Left lung (tissue), 10 donors: ENCODE data around the gene PTPN11. TPM values are rescaled to one million over a fixed set of nuclear protein-coding genes. Genes with fewer than 3 reads are reported as not detected.

Experiments used
- ATAC-seq: fragments of 200-7000 bp; cut with Tn5 transposase; one replicate; pipeline ENCODE4 v1.9.1; 2020; ENCODE audit warnings: moderate library complexity
- DNase-seq, 4 donors: peaks; one replicate each; pipeline ENCODE4 v3.0.0-alpha.2; 2013 to 2020
- H3K27ac ChIP-seq, 2 donors: fragments of 200-600 bp; sonication (generic) in 1 of 2; one replicate each; pipeline versions ENCODE4 v1.5.0 to v1.8.0; 2020 to 2021
- H3K27me3 ChIP-seq, 2 donors: fragments of 200-600 bp; sonication (generic) in 1 of 2; one replicate each; pipeline versions ENCODE4 v1.5.0 to v1.8.0; 2020 to 2021
- H3K36me3 ChIP-seq, 2 donors: fragments of 200-600 bp; sonication (generic) in 1 of 2; one replicate each; pipeline versions ENCODE4 v1.5.0 to v1.8.0; 2020 to 2021
- H3K4me1 ChIP-seq, 2 donors: fragments of 200-600 bp; one replicate each; pipeline ENCODE4 v1.8.0; 2021
- H3K4me3 ChIP-seq, 2 donors: fragments of 200-600 bp; sonication (generic) in 1 of 2; one replicate each; pipeline versions ENCODE4 v1.5.0 to v1.8.0; 2020 to 2021; ENCODE audit warnings: mild to moderate bottlenecking in 1 of 2
- H3K9me3 ChIP-seq, 2 donors: fragments of 200-600 bp; sonication (generic) in 1 of 2; one replicate each; pipeline versions ENCODE4 v1.5.0 to v1.8.0; 2020 to 2021
- intact Hi-C, 2 donors: fragments of 100-400 bp; cut with DNase I; formaldehyde crosslinking; loops; one replicate each; pipeline versions ENCODE4 v1.11.2 to v1.14.2; 2022
- polyA plus RNA-seq, 6 donors: library from polyadenylated mRNA; unstranded; fragments of 120-200 nt; gene quantifications; one replicate each; pipeline ENCODE4 v1.2.1, GENCODE V29; 2013; ENCODE audit not compliant: insufficient read length in 6 of 6
- total RNA-seq, 2 donors: library from RNA; stranded (reverse); fragmentation: NEBNext Ultra II Directional; extraction: Animal tissue kit (Norgen Biotek cat#: 25700); gene quantifications; one replicate each; pipeline ENCODE4 v1.2.1, GENCODE V29; 2021
- TF ChIP-seq, protein P1 (sequence below), 2 donors: fragments of 200-600 bp; sonication (generic) in 1 of 2; IDR thresholded peaks; one replicate each; pipeline versions ENCODE4 v1.5.0 to v1.8.0; 2021; ENCODE audit warnings: antibody characterized with exemption in 2 of 2
- donor health status: DM: no; HTN: yes; CAD: no.
- donor health status: DM: no; HTN: no; CAD: no.

Gene PTPN11
- total and polyA plus RNA-seq, 8 donors, result 56.5 to 118 (median 64.4) TPM

DNA sequence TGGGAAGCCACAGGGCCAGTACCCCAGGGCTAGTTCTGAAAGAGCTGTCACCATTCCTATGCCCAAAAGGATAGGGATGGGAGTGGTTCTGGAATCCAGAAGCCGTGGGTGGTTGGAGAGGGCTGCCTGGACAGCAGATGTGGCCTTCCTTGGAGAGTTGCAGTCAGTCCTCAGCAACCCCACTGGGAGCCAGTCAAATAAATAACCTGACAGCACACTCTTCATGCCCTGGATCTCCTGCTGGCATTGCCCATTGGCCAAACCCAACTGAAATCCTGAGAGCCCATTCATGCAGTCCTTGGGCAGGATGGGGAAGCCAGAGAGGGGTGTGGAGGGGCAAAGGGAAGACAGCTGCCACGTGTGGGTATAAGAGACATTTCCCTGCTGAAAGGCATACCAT is 128.2 kb downstream of the PTPN11 start:
- intact Hi-C loops, result no loop called here
- Histone ChIP-seq H3K36me3 (no peaks in the 10 kb centered on the region), H3K9me3 (no peaks in the 10 kb centered on the region), H3K4me1 (no peaks in the 10 kb centered on the region), H3K27ac (no peak overlapping the region), H3K4me3 (no peak overlapping the region), H3K27me3 (peaks cover 0 to 18% of the 10 kb centered on the region in 2 donors)
- ATAC-seq, result no peak
- no peak for DNase-seq
- TF ChIP-seq, protein P1, sequence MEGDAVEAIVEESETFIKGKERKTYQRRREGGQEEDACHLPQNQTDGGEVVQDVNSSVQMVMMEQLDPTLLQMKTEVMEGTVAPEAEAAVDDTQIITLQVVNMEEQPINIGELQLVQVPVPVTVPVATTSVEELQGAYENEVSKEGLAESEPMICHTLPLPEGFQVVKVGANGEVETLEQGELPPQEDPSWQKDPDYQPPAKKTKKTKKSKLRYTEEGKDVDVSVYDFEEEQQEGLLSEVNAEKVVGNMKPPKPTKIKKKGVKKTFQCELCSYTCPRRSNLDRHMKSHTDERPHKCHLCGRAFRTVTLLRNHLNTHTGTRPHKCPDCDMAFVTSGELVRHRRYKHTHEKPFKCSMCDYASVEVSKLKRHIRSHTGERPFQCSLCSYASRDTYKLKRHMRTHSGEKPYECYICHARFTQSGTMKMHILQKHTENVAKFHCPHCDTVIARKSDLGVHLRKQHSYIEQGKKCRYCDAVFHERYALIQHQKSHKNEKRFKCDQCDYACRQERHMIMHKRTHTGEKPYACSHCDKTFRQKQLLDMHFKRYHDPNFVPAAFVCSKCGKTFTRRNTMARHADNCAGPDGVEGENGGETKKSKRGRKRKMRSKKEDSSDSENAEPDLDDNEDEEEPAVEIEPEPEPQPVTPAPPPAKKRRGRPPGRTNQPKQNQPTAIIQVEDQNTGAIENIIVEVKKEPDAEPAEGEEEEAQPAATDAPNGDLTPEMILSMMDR (IDR thresholded peaks at IDR 0.05), result no peak

DNA sequence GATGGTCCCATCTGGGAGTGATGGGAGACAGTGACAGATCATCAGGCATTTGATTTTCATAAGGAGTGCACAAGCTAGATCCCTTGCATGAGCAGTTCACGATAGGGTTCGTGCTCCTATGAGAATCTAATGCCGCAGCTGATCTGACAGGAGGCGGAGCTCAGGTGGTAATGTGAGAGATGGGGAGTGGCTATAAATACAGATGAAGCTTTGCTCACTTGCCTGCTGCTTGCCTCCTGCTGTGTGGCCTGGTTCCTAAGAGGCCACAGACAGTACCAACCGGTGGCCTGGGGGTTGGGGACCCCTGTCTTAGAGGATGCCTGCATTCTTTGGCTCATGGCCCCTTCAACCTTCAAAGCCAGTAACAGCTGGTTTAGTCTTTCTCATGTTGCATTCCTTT is 130.3 kb downstream of the PTPN11 start:
- no peaks in the 10 kb centered on the region for H3K36me3 ChIP-seq
- peaks cover 0 to 18% of the 10 kb centered on the region in 2 donors for H3K27me3 ChIP-seq
- TF ChIP-seq, protein P1 (IDR thresholded peaks at IDR 0.05), result no peak
- no peak overlapping the region for H3K27ac ChIP-seq
- H3K4me1 ChIP-seq, result no peaks in the 10 kb centered on the region
- H3K9me3 ChIP-seq, result no peaks in the 10 kb centered on the region
- intact Hi-C loops, result no loop called here
- DNase-seq (no peak), ATAC-seq (no peak)
- no peak overlapping the region for H3K4me3 ChIP-seq

DNA sequence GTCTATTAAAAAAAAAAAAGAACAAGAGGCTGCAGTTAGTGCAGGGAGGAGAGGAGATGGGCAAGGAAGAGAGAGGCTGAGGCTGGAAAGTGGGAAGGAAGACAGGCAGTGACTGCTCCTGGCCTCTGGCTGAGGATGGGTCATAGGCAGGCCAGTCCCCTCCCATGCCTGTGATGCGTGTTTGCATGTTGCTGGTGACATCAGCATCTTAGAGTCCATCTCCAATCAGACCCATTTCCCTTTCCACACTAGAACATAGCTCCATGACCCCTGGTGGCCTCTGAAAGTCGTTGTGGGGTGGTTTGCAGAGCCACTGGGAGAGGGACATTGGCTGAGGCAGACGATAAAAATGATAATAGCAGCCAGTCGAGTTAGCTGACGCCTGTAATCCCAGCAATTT is 132.9 kb downstream of the PTPN11 start:
- H3K27me3 ChIP-seq, result peaks cover 0 to 5% of the 10 kb centered on the region in 2 donors
- no peak overlapping the region for H3K27ac ChIP-seq
- no peak for DNase-seq
- TF ChIP-seq, protein P1 (IDR thresholded peaks at IDR 0.05), result no peak
- ATAC-seq, result no peak
- H3K4me3 ChIP-seq, result no peak overlapping the region
- no peaks in the 10 kb centered on the region for H3K9me3 ChIP-seq
- no peaks in the 10 kb centered on the region for H3K4me1 ChIP-seq
- intact Hi-C loops, result no loop called here
- H3K36me3 ChIP-seq, result no peaks in the 10 kb centered on the region

DNA sequence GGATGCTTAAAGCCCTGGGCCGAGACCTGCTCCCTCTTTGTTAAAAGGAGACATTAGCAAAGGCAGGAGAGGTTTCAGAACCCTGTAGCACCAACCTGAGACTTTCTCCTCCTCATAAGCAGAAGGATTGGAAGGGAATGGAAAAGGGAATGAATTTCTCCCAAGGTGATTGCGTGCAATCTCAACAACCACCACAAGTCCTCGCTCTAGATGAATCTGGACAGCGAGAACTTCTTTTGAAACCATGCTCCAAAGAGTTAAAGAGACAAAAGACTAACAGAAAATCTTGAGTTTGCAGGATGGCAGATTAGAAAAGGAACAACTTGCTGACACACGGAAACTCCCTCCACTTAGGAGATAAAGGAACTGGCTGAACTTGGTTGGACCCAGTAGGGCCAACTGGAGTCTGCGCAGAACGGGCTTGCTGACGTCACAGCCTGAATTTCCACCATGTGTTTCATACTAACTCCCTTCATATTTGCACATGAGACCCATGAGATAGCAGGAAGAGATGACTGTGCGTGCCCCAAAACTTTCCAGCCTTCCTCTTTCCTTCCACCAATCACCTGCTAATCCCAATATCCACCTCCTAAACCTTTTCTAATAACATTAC is 137.0 kb downstream of the PTPN11 start:
- intact Hi-C loops, result no loop called here
- ATAC-seq, result no peak
- TF ChIP-seq, protein P1 (IDR thresholded peaks at IDR 0.05), result no peak
- H3K36me3 ChIP-seq, result no peaks in the 10 kb centered on the region
- no peaks in the 10 kb centered on the region for H3K9me3 ChIP-seq
- H3K27me3 ChIP-seq, result no peaks in the 10 kb centered on the region
- H3K27ac ChIP-seq, result no peak overlapping the region
- H3K4me1 ChIP-seq, result no peaks in the 10 kb centered on the region
- no peak overlapping the region for H3K4me3 ChIP-seq
- no peak for DNase-seq

DNA sequence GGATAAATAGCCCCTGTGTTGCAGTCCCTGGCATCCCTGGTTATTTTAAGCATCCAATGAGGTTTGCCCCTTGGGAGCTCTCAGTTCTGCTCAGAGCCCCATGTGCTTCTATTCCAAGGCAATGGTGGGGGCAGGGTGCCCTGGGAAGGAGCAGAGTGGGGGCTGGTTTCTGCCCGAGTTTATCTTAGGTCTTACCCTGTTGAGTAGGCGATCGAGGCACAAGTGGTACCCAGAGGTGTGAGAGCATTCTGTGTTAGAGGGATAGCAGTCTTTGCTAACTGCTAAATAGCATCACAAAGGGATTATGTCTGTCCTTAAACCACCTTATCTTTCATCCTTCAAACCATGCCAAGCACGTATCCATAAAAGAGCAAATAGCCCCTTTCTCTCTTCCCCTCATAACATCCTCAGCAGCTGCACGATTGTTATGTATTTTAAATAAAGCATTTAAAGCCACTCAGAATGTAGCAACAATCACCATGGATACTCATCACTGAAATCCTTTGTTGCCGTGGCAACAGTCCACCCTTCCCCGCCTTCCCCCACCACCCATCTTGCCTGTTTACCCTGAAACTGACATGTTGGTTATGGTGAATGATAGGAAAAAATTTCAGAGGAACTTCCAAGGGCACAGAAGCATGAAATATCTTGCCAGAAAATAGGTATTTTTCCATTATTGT is 139.3 kb downstream of the PTPN11 start:
- intact Hi-C loops, result no loop called here
- TF ChIP-seq, protein P1 (IDR thresholded peaks at IDR 0.05), result no peak
- H3K4me3 ChIP-seq, result no peak overlapping the region
- no peaks in the 10 kb centered on the region for H3K27me3 ChIP-seq
- H3K4me1 ChIP-seq, result no peaks in the 10 kb centered on the region
- H3K36me3 ChIP-seq, result no peaks in the 10 kb centered on the region
- DNase-seq, result no peak
- no peaks in the 10 kb centered on the region for H3K9me3 ChIP-seq
- H3K27ac ChIP-seq, result no peak overlapping the region
- ATAC-seq, result no peak

Other genes with a start within 250 kb of the PTPN11 start
- gene HECTD4, start 36.5 kb upstream of the PTPN11 start, total RNA-seq, result 10 to 100 TPM; 41.3 to 51.4 TPM
- gene HECTD4, start 36.5 kb upstream of the PTPN11 start, polyA plus RNA-seq, result 10 to 100 TPM; 61.2 to 78.6 (median 66.6) TPM
- 1,000 to 10,000 TPM in 1 of 2 donors, 100 to 1,000 TPM in 1; 954 to 1,106 TPM for gene RPL6, start 9.3 kb upstream of the PTPN11 start, total RNA-seq
- gene RPL6, start 9.3 kb upstream of the PTPN11 start, polyA plus RNA-seq, result 1,000 to 10,000 TPM; 2,473 to 2,888 (median 2,674) TPM